OCI-LY7 (cell line): ENCODE measurements around the gene FAM20A. TPM values are rescaled to one million over a fixed set of nuclear protein-coding genes. Genes with fewer than 3 reads are reported as not detected.
A peak's percentile ranks its signal among the peaks of the same experiment; 100 is the strongest.

Source experiments
- BruUV-seq: library from RNA; stranded (reverse); fragments of 400-500 nt; replicated peaks from 2 replicates; lab custom pipeline; 2021; lab: Mats Ljungman, UMichigan
- CTCF ChIA-PET: fragments of 300-600 bp; sonication (Branson Sonifier 250); formaldehyde crosslinking; loops from one replicate; lab custom pipeline; 2022; ENCODE audit warnings: antibody characterized with exemption; ENCODE audit not compliant: unreplicated experiment; lab: Charles Lee
- POLR2A ChIA-PET: fragments of 300-600 bp; sonication (Branson Sonifier 250); formaldehyde crosslinking; loops from one replicate; lab custom pipeline; 2022; ENCODE audit warnings: antibody characterized with exemption; lab: Charles Lee
- DNase-seq: peaks from one replicate; pipeline ENCODE4 v3.0.0-alpha.2; 2015; ENCODE audit warnings: low spot score
- H2AFZ ChIP-seq: fragments of 200-600 bp; sonication (generic), shearing (Covaris generic); 2 replicates; pipeline ENCODE4 v1.6.1; 2014; ENCODE audit warnings: mild to moderate bottlenecking, antibody characterized with exemption, low read length, moderate library complexity
- H3K27ac ChIP-seq: fragments of 200-600 bp; sonication (generic); 2 replicates; pipeline ENCODE4 v1.5.1; 2014; ENCODE audit warnings: mixed run types, low read depth, mild to moderate bottlenecking, moderate library complexity, low read length, inconsistent platforms; ENCODE audit not compliant: poor library complexity, severe bottlenecking
- H3K36me3 ChIP-seq: fragments of 200-600 bp; sonication (generic); 2 replicates; pipeline ENCODE4 v1.6.1; 2014; ENCODE audit warnings: mild to moderate bottlenecking, antibody characterized with exemption, low read length, moderate library complexity, mixed read lengths; ENCODE audit not compliant: insufficient read depth
- H3K4me1 ChIP-seq: fragments of 200-600 bp; sonication (generic); 2 replicates; pipeline ENCODE4 v1.5.1; 2014; ENCODE audit warnings: mild to moderate bottlenecking, low read length; ENCODE audit not compliant: insufficient read depth, poor library complexity, severe bottlenecking
- H3K4me2 ChIP-seq: fragments of 200-600 bp; sonication (generic); 2 replicates; pipeline ENCODE4 v1.6.1; 2014; ENCODE audit warnings: mild to moderate bottlenecking, low read length
- H3K4me3 ChIP-seq: fragments of 200-600 bp; sonication (generic); 2 replicates; pipeline ENCODE4 v1.5.1; 2014; ENCODE audit warnings: mild to moderate bottlenecking, low read depth, low read length; ENCODE audit not compliant: poor library complexity, severe bottlenecking
- H3K79me2 ChIP-seq: fragments of 200-600 bp; sonication (generic); 2 replicates; pipeline ENCODE4 v1.6.1; 2016; ENCODE audit warnings: low read depth, mild to moderate bottlenecking, low read length, moderate library complexity, mixed read lengths; ENCODE audit not compliant: insufficient read depth
- H3K9me2 ChIP-seq: fragments of 200-600 bp; sonication (generic); 2 replicates; pipeline ENCODE4 v1.6.1; 2016; ENCODE audit warnings: mild to moderate bottlenecking, low read length, mixed read lengths; ENCODE audit not compliant: insufficient read depth
- H3K9me3 ChIP-seq: fragments of 200-600 bp; sonication (generic); 2 replicates; pipeline ENCODE4 v1.6.1; 2014; ENCODE audit warnings: mild to moderate bottlenecking, mixed run types, low read length, mixed read lengths
- H4K20me1 ChIP-seq: fragments of 200-600 bp; sonication (generic); 2 replicates; pipeline ENCODE4 v1.6.1; 2014; ENCODE audit warnings: mild to moderate bottlenecking, antibody characterized with exemption, low read length, moderate library complexity, mixed read lengths; ENCODE audit not compliant: insufficient read depth
- EZH2phosphoT487 ChIP-seq: fragments of 200-600 bp; sonication (generic); IDR thresholded peaks from 2 replicates; pipeline ENCODE4 v1.6.1; 2018; ENCODE audit warnings: low read depth, borderline replicate concordance, mild to moderate bottlenecking, mixed run types, antibody characterized with exemption, low read length, moderate library complexity, mixed read lengths
- intact Hi-C: fragments of 100-400 bp; cut with micrococcal nuclease; formaldehyde crosslinking; loops from one replicate; pipeline ENCODE4 v1.10.0; 2022; ENCODE audit not compliant: unreplicated experiment
- total RNA-seq, 2 experiments: library from RNA; depleted of rRNA in 1 of 2; stranded (reverse); fragments of >200 nt in 1 of 2; shearing (Covaris generic) in 1 of 2; gene quantifications; 2 replicates each; pipeline ENCODE4 v1.2.3, GENCODE V29; 2014 to 2022
- TF ChIP-seq, protein P1 (sequence below): fragments of 200-600 bp; sonication (generic); conservative IDR thresholded peaks from 2 replicates; pipeline ENCODE4 v1.5.1; 2014; ENCODE audit warnings: mild to moderate bottlenecking, antibody characterized with exemption, low read length, moderate library complexity, mixed read lengths

The FAM20A gene
- total RNA-seq, 2 experiments from 2014 or later = not detected

DNA sequence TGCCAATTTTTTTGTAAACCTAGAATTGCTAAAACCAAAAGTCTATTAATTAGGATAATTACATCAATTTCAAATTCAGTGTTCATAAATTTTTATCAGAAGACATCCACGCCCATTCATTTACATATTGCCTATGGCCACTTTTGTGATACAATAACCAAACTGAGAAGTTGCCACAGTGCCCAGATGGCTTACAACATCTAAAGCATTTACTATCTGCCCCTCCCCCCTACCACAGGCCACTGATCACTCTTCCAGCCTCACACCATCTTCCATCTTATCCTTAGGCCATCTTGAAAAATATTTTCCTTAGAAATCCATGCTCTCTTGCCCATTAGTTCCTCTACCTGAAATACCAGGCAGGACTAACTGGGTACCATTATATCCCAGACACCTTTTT is 95.2 kb downstream of the FAM20A start:
- intact Hi-C loops = no loop called here
- ChIA-PET POLR2A (no interaction called here), CTCF (no interaction called here)
- no peaks in the 10 kb centered on the region for H3K36me3 ChIP-seq
- no peaks in the 10 kb centered on the region for H3K79me2 ChIP-seq
- TF ChIP-seq, protein P1, sequence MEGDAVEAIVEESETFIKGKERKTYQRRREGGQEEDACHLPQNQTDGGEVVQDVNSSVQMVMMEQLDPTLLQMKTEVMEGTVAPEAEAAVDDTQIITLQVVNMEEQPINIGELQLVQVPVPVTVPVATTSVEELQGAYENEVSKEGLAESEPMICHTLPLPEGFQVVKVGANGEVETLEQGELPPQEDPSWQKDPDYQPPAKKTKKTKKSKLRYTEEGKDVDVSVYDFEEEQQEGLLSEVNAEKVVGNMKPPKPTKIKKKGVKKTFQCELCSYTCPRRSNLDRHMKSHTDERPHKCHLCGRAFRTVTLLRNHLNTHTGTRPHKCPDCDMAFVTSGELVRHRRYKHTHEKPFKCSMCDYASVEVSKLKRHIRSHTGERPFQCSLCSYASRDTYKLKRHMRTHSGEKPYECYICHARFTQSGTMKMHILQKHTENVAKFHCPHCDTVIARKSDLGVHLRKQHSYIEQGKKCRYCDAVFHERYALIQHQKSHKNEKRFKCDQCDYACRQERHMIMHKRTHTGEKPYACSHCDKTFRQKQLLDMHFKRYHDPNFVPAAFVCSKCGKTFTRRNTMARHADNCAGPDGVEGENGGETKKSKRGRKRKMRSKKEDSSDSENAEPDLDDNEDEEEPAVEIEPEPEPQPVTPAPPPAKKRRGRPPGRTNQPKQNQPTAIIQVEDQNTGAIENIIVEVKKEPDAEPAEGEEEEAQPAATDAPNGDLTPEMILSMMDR = no peak
- TF ChIP-seq EZH2phosphoT487 = no peak
- H3K4me1 ChIP-seq = peaks cover 30% of the 10 kb centered on the region
- no TSS peak for BruUV-seq
- H3K27ac ChIP-seq = no peak overlapping the region
- no peaks in the 10 kb centered on the region for H4K20me1 ChIP-seq
- H2AFZ ChIP-seq = no peak overlapping the region
- H3K9me2 ChIP-seq = no peaks in the 10 kb centered on the region
- H3K9me3 ChIP-seq = peaks cover 3% of the 10 kb centered on the region
- DNase-seq = no peak
- no peak overlapping the region for H3K4me3 ChIP-seq
- H3K4me2 ChIP-seq = no peak overlapping the region

DNA sequence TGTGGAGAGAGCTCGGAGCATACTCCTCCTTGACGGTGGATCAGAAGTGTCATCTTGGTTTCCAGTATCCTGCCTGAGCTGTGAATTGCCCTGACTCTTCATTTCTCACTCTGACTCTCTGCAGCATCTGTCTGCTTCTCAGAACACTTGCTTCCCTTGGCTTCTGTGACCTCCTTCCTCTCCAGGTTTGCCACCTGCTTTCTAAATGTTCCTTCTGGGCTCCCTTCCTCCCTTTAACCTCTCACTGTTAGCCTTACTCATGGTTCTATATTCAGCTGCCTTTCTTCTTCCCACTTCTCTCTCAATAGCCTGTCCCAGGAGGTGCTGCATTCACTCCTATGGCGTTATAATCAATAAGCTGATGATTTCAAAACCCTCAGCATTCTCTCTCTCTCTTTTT is 100.1 kb downstream of the FAM20A start:
- intact Hi-C loops = no loop called here
- POLR2A ChIA-PET = interaction anchor here (0.7 to 3.9 kb wide), 7 partner anchors 8 to 701 kb away, joined by 3 to 27 read pairs (median 6); partner anchors contain the start of gene PRKAR1A

More for the DNA sequence above, 100.1 kb downstream of the FAM20A start:
- Histone ChIP-seq H3K4me2 (peak overlapping the region; percentile 8; the same call in 1 of the 2 replicates), H3K27ac (peak overlapping the region; percentile 2), H3K9me3 (peaks cover 15% of the 10 kb centered on the region), H4K20me1 (no peaks in the 10 kb centered on the region), H3K79me2 (no peaks in the 10 kb centered on the region), H3K36me3 (peaks cover 5% of the 10 kb centered on the region; the same call in 1 of the 2 replicates), H2AFZ (peak overlapping the region; percentile 22; the same call in 1 of the 2 replicates), H3K4me1 (peaks cover 53% of the 10 kb centered on the region), H3K4me3 (no peak overlapping the region), H3K9me2 (no peaks in the 10 kb centered on the region)
- no TSS peak for BruUV-seq
- CTCF ChIA-PET = interaction anchor here (1.2 kb wide), 1 partner anchor 10 kb away, joined by 3 read pairs; no protein-coding TSS in a partner anchor
- TF ChIP-seq, protein P1 = no peak
- no peak for TF ChIP-seq EZH2phosphoT487
- DNase-seq = no peak
